UCSD-AML1 (cell line): ENCODE data around the gene NTRK3.
"Not testable (repeated sequence)": the region's sequence is repeated elsewhere in the genome, so short reads cannot be mapped to it uniquely, and the experiment has no call there.

ENCODE experiments used
- DNase-seq: peaks from one replicate; lab custom pipeline; 2025; ENCODE audit not compliant: unreplicated experiment; lab: John Stamatoyannopoulos, UW

Gene NTRK3

GRCh38 chr15:88080616-88081015 lies 175.9 kb downstream of the NTRK3 start:
- DNase-seq: no peak

- no peak for DNase-seq
Observed at GRCh38 chr15:88077296-88078020, 179.1 kb downstream of the NTRK3 start.

DNA sequence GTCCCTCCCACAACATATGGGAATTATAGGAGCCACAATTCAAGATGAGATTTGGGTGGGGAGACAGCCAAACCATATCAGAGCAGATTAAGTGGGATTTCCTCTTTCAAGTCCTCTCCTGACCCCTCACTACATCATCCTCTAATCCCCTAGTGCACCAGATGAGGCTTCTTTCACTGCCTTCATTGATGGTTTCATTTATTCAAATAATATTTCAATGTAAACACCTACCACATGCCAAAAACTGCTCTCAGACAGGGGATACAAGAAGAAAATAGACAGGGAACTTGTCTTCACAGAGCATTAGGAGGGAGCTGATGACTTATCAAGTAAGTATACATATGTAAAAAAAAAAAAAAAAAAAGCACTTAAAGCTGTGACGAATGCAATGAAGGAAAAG lies 180.2 kb downstream of the NTRK3 start:
- no peak for DNase-seq

DNA sequence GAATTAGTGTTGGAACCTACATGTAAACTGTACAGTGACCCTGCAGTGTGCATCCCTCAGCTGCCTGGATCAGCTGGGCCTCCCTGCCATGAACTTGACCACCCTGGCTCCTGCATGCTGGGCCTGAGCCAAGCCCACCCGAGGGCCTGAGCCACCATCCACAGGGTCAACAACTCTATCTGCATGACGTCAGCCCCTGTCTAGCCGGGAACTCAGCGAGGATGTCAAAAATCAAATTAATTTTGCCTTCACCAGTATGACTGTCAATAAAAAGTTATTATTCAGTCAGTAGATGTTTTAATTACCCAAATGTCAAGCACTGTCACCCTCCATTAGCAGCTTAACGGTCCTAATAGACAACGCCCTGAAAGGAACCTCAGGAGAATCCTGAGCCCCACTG lies 181.4 kb downstream of the NTRK3 start:
- DNase-seq: no peak

GRCh38 chr15:88074386-88074785 lies 182.2 kb downstream of the NTRK3 start:
- DNase-seq: no peak

DNA sequence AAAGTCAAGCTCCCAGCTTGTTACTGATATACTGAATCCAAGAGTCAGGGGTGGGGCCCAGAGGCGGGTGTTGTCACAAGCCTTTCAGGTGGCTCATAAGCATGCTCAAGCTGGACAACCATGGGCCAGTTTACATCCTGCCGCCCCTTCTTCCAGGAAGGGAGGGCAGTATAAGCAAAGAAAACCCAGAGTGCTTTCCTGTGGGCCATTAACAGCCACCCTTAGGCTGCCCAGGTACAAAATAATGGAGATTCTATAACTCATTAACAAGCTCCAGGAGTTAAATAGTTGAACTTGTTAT lies 183.2 kb downstream of the NTRK3 start:
- no peak for DNase-seq

GRCh38 chr15:88072598-88073390 lies 183.7 kb downstream of the NTRK3 start:
- DNase-seq: no peak

GRCh38 chr15:88072133-88072532 lies 184.4 kb downstream of the NTRK3 start:
- DNase-seq: not testable (repeated sequence)

DNA sequence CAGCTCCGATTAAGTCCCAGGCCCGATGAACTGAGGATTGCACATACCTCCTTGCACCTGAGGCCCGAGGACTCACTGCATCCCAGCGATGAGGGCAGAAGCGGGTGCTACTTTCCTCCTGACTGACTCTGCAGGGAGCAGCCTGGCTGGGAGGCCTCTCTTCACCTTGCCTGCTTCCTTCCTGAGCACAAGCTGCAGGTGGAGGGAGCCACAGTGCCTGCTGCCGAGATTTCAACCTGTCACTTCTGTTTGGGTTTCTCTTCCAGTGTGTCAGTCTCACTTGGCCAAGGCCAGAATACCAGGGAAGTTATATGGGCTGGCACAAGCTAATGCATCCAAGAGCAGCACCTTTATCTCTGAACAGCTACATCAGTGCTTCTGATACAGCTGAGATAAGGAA lies 185.4 kb downstream of the NTRK3 start:
- DNase-seq: no peak

- DNase-seq: no peak
Observed at GRCh38 chr15:88069561-88069960, 187.0 kb downstream of the NTRK3 start.

DNA sequence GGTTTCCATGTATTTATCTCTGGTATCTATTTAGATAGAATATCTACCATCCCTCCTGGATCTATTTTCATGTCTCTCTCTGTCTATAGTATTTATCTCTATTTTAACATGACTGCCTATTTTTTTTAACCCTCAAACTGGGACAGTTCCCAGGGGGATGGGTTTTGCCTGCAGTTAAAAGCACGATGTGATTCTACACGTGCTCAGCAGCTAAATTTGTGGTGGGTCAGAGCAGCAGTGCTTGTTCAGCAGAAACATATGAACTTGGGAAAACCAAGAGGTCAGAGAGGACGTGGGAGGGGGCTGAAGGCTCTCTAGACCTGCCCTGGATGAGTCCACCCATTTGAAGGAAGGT lies 189.2 kb downstream of the NTRK3 start:
- no peak for DNase-seq

- no peak for DNase-seq
Observed at GRCh38 chr15:88066636-88067330, 189.8 kb downstream of the NTRK3 start.

DNA sequence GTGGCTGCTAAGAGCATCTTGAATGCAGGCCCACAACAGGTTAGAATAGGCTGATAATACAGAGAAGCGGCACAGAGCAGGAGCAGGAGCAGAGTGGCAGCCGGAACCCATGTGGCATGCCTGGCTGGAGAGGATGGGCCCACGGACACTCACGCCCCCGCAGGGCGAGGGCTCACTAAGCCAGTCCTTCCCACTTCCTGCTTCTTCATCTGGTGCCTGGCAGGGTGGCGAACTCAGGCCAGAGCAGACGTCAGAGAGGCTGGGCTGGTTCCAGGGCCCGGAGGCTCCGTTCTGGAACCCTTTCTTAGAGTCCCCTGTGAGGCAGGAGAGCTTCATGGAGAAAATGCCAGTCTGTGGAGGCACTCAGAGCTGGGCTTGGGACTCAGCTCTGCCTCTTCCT lies 195.1 kb downstream of the NTRK3 start:
- no peak for DNase-seq

GRCh38 chr15:88060383-88060782 lies 196.2 kb downstream of the NTRK3 start:
- DNase-seq: no peak

DNA sequence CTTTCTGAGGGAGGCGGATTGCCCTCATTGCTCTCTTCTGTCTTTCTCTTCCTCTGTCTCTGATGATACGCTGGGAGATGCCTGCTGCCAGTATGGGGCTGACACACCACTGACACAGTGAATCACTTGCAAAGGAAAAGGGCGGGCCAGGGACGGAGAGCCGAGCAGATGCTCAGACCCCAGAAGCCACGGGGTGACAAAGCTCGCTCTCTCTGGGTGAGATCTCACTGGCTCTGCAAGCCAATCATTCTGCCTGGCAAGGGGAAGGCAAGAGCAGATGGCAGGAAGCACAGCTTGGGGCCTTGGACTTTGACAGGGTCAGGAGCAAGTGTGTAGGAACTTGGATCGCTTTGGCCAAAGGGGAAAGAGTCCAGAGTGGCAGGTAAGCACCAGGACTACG lies 198.7 kb downstream of the NTRK3 start:
- no peak for DNase-seq

DNA sequence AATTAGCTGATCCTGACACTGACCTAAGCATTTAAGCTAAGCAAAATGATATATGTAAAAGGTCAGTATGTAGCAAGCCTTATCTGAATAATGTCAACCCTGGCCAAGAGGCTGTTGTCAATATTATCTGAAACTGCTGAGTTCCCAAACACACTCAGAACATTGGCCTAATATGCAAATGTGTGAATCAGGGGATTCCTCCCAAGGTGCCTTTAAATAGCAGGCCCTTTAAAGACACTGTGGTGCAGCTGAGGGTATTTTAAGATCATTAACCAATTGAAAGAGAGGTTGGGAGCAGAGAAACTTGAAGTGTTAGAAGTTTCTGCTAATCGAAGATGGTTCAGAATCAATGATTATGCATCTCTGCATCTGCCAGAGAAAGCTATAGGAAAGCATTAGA lies 207.0 kb downstream of the NTRK3 start:
- no peak for DNase-seq

DNA sequence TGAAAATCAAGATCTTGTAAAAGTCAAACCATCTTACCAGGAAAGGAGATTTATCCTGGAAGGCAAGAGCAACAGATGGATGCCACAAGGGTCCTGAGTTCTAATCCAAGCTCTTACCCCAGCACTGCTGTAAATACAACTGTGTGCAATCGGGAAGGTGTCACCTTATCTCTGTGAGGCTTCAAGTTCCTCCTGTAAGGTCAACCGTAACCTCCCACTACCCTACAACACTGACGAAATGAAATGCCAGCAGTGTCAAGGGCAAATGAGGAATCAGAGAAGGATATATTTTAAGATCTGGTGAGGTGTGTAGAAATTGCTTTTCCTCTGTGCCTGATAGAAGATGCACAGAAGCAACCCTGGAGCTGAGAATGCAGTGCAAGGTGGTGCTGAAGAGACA lies 207.8 kb downstream of the NTRK3 start:
- no peak for DNase-seq

- DNase-seq: no peak
Observed at GRCh38 chr15:88048237-88048636, 208.3 kb downstream of the NTRK3 start.

DNA sequence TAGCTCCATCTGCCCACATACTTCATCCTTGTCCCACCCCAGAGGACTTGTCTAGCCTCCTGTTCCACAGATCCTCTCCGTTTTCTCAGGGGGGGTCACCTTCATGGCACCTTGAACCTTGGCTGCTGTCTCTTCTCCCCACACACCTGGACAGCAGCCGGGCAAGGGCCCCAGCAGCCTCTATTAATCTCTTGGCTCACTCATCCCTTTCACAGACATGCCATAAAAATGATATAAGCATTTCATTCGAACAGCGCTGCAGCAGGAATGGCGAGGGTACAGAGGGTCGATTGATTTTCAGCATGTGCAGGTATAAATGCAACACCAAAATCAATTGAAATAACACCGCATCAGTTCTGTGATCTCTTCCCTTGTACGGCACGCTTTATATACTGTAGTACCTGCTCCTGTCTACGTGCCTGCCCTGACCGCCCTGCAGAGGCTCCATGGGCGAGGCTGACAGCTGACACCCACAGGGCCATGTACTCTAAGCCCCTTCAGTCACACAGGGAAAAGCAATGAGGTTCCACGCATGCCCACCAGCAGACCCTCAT lies 209.9 kb downstream of the NTRK3 start:
- DNase-seq: no peak

GRCh38 chr15:88043396-88043795 lies 213.1 kb downstream of the NTRK3 start:
- no peak for DNase-seq

DNA sequence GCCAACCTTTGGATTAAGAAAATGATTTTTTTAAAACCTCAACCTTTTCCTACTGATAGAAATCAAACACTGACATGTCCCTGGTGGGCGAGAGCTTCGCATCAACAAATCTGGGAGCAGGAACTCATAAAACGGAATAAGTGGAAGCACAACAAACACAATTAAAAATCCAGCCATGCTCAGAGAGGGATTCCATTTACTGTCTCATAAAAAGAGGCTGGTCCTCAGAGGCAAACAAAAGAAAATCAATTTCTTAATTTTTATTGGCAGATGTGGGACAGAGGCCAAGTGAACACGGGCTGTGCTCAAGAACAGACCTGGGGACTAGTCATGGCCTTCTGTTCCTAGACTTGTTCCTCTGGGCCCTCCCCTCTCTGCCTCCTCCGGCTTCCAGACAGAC lies 214.5 kb downstream of the NTRK3 start:
- DNase-seq: no peak

GRCh38 chr15:88040516-88040915 lies 216.0 kb downstream of the NTRK3 start:
- no peak for DNase-seq
